GM19324 (cell line): ENCODE data around the gene UBA1.

Experiments
- ATAC-seq: cut with Tn5 transposase; IDR thresholded peaks from one replicate; pipeline ENCODE4 v1.9.1; 2021; ENCODE audit warnings: mild to moderate bottlenecking, moderate library complexity; ENCODE audit not compliant: unreplicated experiment, low FRiP score

UBA1 gene

DNA sequence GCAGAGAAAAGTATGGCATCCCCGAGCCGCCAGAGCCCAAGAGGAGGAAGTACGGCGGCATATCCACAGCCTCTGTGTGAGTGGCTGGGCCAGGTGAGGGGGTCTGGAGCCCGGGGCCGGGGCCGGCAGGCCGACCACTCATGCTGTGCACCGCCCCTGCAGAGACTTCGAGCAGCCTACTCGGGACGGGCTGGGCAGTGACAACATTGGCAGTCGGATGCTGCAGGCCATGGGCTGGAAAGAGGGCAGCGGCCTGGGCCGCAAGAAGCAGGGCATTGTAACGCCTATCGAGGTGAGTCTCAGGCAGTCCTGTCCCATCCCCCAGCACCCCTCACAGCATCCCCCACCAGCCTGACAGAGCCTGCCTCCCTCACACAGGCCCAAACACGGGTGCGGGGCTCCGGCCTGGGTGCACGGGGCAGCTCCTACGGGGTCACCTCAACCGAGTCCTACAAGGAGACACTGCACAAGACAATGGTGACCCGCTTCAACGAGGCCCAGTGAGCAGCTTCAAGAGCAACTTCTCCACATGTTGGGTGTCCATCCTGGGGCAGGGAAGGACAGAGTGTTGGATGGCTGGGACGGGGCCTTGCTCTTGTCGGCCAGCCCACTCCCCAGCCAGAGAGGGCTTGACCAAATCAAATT is 7.4 kb upstream of the UBA1 start:
- no peak for ATAC-seq

DNA sequence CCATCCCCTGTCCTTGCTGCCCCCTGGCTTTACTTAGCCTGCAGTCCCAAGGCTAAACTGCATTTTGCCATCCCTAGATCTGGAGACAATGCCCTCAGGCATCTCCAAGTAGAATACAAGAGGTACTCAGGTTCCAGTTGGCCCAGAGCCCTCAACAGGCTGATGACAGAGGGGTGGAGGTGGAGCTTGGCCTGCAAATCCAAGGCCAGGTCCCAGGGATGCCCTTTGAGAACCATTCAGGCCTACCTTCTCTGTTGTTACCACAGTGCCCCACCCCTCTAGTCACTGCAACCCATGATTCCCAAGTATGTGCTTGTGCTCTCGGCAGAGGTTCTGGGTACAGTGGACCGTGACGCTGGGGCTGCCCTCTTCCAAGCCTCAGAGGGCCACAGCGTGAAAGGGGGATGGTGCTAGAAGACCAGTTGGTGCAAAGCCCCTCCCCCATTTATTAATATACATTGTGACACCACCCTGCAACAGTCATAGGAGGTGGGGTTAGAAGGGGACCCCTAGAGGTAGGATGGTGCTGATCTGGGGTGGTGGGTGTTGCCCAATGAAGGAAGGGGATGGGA is 6.4 kb upstream of the UBA1 start:
- ATAC-seq = no peak

DNA sequence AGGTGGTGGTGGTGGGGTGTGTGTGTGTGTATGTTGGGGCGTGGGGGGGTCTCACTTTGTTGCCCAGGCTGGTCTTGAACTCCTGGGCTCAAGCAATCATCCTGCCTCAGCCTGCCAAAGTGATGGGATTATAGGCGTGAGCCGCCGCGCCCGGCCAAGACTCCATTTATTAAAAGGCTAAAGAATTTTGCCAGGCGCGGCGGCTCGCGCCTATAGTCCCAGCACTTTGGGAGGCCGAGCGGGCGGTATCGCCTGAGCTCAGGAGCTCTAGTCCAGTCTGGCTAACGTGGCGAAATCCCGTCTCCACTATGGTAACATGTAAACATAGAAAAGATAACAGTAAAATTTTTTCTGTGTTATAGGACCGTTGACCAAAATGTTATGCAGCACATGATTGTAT is 3.7 kb upstream of the UBA1 start:
- no peak for ATAC-seq

DNA sequence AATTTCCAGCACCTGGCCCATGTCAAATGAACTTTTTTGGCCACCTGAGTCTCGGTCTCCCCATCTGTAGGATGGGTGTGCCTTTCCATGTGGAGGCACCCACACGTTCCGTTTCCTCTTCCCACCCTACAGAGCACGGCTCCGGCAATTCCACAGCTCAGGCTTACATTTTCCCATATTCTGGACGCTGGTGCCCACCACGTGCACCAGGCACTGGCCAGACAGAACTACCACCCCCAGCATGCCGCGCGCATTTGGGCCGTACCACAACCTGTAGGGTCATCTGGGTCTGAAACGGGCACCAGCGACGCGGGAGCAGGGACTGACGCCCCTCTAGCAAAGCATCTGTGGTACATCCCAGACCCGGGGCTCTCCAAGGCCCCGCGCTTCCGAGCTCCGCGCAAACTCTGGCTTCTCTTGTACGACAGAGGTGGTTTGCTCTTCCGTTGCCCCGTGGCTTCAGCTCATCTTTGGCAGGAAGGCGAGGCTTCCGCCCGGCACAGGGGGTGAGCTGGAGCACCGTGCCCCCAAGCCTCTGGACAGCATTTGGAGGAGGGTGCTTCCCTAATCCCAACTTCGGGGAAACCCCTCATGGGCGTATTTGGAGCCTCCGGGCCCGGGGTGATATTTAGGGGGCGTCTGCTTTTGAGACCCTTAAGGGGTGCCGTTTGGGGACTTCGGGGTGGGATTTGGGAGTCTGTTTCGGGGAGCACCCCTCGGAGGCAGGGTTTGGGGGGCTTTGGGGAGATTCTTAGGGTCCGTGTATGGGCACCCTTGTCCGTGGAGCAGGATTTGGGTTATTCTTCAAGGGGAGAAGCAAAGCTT is 3.0 kb upstream of the UBA1 start:
- peak; percentile 58 for ATAC-seq

DNA sequence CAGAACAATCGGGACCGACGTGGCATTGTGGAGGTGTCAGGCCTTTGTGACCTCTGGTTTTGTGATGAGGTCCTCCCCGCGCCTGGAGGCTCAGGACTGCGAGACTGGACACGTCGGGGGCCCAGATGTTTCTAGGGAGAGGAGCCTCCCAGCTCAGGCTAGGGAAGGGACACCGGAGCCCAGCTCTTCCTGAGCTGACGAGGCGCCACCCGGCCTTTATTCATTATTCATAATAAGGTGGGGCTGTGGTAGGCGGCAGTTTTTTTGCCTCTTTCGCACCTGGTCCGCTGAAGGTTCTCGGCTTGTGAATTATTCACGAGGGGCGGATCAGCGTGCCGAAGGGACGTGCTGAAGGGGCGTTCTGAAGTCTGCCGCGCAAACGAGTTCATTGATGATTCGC is 2.3 kb upstream of the UBA1 start:
- no peak for ATAC-seq

DNA sequence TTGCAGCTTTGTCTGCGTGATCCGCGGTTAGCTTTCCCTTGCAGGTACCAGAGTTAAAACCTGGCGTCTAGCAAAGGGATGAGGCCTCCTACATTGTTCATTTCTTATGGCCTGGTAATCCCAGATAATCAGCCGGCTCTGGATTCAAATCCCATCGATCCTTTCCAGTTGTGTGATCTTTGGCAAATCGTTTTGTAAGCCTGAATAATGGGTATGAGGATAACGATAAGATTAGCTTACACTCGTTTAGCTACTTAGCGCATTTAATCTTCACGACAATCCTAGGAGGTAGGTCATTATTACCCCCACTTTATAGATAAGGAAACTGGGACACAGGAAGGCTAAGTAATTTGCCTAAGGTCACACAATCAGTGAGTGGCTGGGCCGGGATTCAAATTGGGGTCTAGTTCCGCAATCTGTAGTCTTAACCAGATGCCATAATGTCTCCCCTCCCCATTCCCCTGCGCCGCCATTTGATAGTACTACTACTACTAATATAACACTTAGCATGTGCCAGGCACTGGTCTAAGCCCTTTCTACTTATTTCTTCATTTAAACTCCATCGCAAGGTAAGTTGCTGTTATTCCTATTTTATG is 1.7 kb upstream of the UBA1 start:
- ATAC-seq = no peak

DNA sequence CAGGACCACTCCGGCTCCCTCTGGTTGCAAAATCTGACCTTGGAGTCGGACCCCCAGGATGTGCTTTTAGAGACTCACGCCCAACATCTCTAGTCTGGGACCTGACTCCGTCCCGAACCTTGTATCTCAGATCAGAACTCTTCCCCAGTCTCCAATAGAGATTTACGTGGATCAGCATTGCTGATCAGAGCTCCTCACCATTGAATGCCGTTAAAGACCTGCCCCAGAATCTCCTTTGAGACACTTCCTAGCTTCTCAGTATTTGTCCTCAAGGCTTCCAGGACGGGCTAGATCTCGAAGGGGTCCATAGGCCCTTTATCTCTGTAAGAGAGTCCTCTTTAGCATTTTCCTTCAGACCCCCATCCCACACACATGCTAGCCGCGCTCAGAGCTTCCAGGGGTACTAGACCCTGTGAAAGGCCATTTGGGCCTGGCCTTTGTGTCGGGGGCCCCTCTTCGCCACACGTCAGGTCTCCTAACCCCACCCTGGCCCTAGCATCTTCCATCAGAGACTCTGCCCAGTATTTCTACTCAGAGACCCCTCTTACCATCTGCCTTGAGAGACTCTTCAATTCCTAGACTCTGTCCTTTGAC is 662 bp downstream of the UBA1 start:
- no peak for ATAC-seq

DNA sequence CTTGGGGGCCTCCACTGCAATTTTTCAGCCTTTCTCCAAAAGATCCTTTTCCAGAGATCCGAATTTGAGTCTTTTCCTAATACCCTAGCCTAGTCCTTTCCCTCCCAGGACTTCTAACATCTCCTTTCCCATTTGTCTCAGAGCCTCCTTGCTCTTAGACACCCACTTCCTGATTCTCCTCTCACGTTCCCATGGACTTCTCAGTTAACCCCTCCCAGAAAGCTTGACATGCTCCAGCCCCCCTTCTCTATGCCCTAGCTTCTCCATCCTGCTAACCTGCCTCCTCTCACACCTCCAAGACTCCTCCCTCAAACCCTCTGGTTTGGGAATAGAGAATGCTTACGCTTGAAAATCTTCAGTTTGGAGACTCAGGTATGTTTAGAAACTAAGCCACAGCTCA is 2.5 kb downstream of the UBA1 start:
- ATAC-seq = no peak

DNA sequence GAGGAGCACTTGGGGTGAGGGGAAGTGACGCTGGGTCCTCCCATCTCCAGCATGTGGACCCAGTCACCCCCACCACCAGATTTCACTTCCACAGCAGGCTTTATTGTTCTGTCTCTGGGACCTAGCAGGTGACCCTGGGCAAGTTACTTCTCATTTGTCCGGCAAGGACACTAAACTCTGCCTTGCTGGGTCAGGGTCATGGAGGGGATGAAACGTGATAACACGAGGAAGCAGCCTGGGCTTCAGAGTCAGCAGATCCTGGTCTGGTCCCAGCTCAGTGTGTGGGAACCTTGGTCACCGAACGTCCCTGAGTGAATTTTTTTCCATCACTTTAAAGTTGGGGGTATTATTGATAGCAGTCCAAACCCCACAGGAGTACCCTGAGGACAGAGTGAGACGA is 3.9 kb downstream of the UBA1 start:
- no peak for ATAC-seq

DNA sequence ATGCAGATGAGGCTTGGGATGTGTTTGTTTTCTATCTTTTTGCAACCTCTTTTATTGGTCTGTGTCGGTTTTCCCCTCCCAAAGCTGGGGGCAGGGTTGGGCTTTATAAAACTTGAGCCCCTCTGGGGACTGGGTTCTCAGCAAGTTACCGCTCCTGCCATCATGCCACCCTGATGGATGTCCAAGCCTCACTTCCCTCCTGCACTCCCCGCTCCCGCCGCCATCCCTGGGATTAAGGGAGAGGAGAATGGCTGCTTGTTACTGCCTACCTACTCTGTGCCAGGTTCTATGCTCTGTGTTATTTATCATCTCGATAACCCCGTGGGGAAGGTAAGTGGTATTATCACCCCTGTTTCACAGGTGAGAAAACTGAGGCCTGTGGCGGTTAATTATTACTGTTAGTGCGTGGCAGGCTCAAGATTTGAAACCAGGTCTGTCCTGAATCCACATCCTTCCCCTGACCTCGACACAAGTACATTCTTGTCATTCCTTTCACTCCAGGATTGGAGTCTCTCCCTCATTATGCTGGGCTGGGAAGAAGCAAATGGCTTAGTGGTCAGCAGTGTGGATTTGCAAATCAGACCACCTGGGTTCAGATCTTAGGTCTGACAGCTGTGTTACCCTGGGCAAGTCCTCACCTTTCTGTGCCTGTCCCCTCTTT is 4.5 kb downstream of the UBA1 start:
- ATAC-seq = no peak

DNA sequence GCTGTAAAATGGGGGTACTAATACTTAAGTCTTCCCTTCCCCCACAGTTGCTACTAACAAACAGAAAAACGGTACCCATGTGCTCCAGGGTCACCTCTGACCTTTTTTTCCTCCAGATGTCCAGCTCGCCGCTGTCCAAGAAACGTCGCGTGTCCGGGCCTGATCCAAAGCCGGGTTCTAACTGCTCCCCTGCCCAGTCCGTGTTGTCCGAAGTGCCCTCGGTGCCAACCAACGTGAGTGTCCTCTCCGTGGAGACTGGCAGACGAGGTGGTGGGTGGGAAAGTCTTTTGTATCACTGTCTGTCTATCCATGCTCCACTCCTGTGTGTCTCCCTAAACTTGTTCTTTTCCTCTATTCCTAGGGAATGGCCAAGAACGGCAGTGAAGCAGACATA is 5.1 kb downstream of the UBA1 start:
- no peak for ATAC-seq

DNA sequence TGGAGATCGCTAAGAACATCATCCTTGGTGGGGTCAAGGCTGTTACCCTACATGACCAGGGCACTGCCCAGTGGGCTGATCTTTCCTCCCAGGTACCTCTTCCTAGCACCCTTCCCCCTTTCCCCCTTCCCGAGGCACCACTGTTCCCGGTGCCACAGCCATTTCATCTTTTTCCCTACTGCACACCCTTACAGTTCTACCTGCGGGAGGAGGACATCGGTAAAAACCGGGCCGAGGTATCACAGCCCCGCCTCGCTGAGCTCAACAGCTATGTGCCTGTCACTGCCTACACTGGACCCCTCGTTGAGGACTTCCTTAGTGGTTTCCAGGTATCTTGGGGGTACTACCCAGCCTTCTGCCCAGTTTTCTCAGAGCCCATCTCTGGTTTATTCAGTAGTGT is 5.7 kb downstream of the UBA1 start:
- no peak for ATAC-seq

DNA sequence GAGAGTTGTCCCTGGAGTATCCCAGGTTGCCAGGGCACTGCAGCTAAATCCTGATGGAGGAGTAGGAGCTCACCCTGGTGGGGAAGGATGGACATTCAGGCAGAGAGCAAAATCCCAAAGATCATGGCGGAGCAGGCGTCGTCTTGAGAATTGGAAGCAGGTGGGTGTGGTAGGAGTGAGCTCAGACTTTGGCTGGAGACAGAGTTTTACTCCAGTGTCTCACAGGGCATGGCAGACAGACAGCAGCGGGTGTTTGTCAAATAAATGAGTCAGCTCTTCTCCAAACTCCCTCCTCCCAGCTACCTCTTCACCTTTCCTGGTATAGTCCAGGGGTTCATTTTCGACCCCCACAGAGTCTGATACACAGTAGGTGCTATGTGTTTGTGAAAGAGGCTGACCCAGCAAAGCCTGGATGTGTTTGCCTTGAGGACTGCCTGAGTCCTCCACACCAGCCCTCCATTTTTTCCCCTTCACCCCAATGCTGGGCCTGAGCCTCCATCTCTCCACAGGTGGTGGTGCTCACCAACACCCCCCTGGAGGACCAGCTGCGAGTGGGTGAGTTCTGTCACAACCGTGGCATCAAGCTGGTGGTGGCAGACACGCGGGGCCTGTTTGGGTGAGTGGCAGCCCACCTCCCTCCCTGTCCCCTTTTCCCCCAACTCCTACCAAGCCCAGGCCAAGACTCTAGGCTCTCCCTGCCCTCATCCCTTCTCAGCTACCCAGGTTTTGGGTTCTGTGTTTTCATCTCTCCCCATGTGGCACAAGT is 6.9 kb downstream of the UBA1 start:
- no peak for ATAC-seq

DNA sequence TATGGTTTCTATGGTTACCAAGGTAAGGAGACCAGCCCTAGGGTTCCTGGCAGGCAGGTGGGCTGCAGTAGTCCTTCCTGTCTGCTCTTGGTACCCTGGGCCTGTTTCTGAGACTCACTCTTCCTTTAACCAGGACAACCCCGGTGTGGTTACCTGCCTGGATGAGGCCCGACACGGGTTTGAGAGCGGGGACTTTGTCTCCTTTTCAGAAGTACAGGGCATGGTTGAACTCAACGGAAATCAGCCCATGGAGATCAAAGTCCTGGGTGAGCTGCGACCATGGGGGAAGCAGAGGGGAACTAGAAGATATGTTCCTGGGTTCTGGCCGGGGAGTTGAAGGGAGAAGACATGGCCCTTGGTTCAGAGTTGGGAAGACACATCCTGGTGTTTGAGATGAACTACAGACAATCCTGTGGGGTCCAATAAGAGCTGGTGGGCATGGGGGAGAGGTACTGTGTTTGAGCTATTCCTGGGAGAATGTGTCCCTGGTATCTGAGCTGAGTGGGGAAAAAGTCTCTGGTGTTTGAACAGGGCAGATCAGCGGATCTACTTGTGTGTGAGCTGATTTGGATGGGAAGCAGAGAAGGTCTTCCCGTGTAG is 7.8 kb downstream of the UBA1 start:
- no peak for ATAC-seq

DNA sequence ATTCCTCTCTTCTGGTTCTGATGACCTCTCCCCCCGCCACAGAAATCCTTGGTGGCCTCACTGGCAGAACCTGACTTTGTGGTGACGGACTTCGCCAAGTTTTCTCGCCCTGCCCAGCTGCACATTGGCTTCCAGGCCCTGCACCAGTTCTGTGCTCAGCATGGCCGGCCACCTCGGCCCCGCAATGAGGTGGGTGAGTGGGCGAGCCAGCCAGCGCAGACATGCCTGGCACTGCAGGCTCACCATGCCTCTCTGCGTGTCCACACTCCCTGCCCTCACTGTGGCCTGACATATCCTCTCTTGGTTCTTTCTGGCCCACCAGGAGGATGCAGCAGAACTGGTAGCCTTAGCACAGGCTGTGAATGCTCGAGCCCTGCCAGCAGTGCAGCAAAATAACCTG is 8.7 kb downstream of the UBA1 start:
- no peak for ATAC-seq

DNA sequence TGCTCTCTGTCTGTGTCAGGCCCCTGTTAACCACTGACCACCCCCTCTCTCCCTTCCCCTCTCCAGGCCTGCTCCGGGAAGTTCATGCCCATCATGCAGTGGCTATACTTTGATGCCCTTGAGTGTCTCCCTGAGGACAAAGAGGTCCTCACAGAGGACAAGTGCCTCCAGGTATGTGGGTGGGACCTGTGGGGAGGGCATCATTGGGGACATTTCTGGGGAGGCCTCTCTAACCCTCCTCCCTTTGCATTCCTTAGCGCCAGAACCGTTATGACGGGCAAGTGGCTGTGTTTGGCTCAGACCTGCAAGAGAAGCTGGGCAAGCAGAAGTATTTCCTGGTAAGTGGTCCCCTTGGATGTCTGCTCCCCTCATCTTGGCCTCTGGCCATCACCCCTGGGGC is 9.2 kb downstream of the UBA1 start:
- no peak for ATAC-seq

DNA sequence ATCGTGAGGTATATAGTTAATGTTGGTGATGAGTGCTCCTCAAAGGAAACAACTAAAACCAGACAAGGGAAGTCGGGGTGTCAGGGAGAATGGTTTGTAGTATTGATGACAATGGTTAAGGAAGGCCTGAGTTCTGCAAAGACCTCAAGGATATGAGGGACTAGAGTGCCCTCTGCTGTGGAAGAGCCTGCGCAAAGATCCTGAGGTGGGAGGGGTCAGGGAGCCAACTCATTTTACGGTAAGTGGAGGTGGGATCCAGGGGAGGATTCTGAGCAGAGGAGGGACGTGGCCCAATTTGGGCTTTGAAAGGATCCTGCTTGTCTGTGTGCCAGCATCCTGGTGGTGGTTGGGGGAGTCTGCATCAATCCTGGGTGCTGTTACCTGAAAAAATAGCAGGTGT is 11.3 kb downstream of the UBA1 start:
- ATAC-seq = no peak

DNA sequence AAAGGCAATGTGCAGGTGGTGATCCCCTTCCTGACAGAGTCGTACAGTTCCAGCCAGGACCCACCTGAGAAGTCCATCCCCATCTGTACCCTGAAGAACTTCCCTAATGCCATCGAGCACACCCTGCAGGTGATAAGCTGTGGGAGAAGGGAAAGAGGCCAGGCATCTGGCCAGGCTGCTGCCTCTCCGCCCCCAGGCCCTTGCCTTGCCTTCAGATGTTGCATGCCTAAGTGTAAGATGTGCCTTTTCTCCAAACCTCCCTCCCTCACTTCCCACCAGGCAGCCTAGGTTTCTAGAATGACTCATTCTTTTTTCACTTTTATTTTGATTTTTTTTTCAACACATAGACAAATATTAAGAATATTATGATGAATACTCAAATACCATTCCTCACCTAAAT is 12.7 kb downstream of the UBA1 start:
- no peak for ATAC-seq

DNA sequence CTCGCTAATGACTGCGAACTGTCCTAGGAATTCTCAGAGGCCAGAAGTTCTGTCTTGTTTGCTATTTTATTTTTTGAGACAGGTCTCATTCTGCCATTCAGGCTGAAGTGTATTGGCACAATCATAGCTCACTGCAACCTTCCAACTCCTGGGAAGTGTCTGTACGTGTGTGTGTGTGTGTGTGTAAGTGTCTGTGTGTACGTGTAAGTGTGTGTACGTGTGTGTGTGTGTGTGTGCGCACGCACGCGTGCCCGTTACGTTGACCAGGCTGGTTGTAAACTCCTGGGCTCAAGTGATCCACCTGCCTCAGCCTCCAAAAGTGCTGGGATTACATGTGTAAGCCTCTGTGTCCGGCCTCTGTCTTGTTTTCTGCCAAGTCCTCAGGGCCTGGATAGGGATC is 14.5 kb downstream of the UBA1 start:
- no peak for ATAC-seq
